Small intestine (tissue), 16 donors: ENCODE results near the gene ZCCHC12. TPM values are rescaled to one million over a fixed set of nuclear protein-coding genes. Genes with fewer than 3 reads are reported as not detected.

ENCODE experiments used
- DNase-seq, 2 donors: peaks; one replicate each; pipeline versions ENCODE4 v3.0.0 to v3.0.0-alpha.2; 2013
- FAIRE-seq: peaks from 2 replicates; lab custom pipeline; 2012; peaks lifted over from hg19 to GRCh38; lab: Jason Lieb, UNC
- H3K27ac ChIP-seq, 3 donors: one replicate each; pipeline ENCODE4 v1.5.1; 2013; ENCODE audit warnings: low read length in 2 of 3, mild to moderate bottlenecking in 2 of 3, control low read depth in 1 of 3, inconsistent platforms in 1 of 3, low read depth in 1 of 3, moderate library complexity in 1 of 3
- H3K27me3 ChIP-seq, 3 donors: one replicate each; pipeline ENCODE4 v1.6.1; 2013; ENCODE audit warnings: low read length in 3 of 3, inconsistent platforms in 1 of 3; ENCODE audit not compliant: control insufficient read depth in 3 of 3, insufficient read depth in 3 of 3
- H3K36me3 ChIP-seq, 3 donors: one replicate each; pipeline ENCODE4 v1.6.1; 2013; ENCODE audit warnings: low read length in 3 of 3, inconsistent platforms in 1 of 3, low read depth in 1 of 3, mild to moderate bottlenecking in 1 of 3, moderate library complexity in 1 of 3; ENCODE audit not compliant: control insufficient read depth in 3 of 3, insufficient read depth in 2 of 3
- H3K4me1 ChIP-seq, 3 donors: one replicate each; pipeline ENCODE4 v1.6.1; 2013; ENCODE audit warnings: low read length in 2 of 3, inconsistent platforms in 1 of 3, low read depth in 1 of 3, mild to moderate bottlenecking in 1 of 3, moderate library complexity in 1 of 3; ENCODE audit not compliant: control insufficient read depth in 3 of 3, insufficient read depth in 2 of 3
- H3K4me3 ChIP-seq, 3 donors: one replicate each; pipeline ENCODE4 v1.5.1; 2013; ENCODE audit warnings: low read length in 3 of 3, control low read depth in 1 of 3, inconsistent platforms in 1 of 3, low read depth in 1 of 3, mild to moderate bottlenecking in 1 of 3, moderate library complexity in 1 of 3
- H3K9me3 ChIP-seq, 2 donors: one replicate each; pipeline ENCODE4 v1.6.1; 2013; ENCODE audit warnings: low read depth in 1 of 2, low read length in 1 of 2; ENCODE audit not compliant: control insufficient read depth in 2 of 2, insufficient read depth in 1 of 2
- WGBS, 3 donors: extraction: QIAGEN DNeasy Blood & Tissue Kit; methylation state at CpG; one replicate each; pipeline ENCODE4 v1.1.7; 2013; 5-methylcytosine and 5-hydroxymethylcytosine counted together
- long read RNA-seq, 10 donors: transcript quantifications; one replicate each; lab custom pipeline, GENCODE V29; 2026
- polyA plus RNA-seq, 4 donors: library from polyadenylated mRNA; stranded (reverse) in 3 of 4; unstranded in 1 of 4; fragments of 200-250 nt in 3 of 4; fragments of 120-200 nt in 1 of 4; gene quantifications; one replicate each; pipeline versions ENCODE4 v1.2.1 to v1.2.3, GENCODE V29; 2013
- donor health status: healthy with polysubstance abuse.
- donor health status: control.
- donor health status: control.
- donor health status: Bipolar disorder and iron deficiency.
- donor health status: healthy.

The ZCCHC12 gene
- 1 to 10 TPM in 1 of 4 donors, under 1 TPM in 1, not detected in 2; 0.25 to 1.8 TPM for polyA plus RNA-seq
- long read RNA-seq, donor 1, partial matches to known transcripts: 0 of 3 reads
- long read RNA-seq, donor 1, other reads (novel, unspliced or antisense): 0 of 3 reads
- long read RNA-seq, donor 2: 0 reads
- long read RNA-seq, donor 3, partial matches to known transcripts: 0 of 2 reads
- long read RNA-seq, donor 3, other reads (novel, unspliced or antisense): 0 of 2 reads
- long read RNA-seq, donor 4, partial matches to known transcripts: 0 of 1 reads
- long read RNA-seq, donor 4, other reads (novel, unspliced or antisense): 0 of 1 reads
- long read RNA-seq, donor 5: 0 reads
- long read RNA-seq, donor 6, transcript ZCCHC12-201 (4 exons, 2,231 nt): major isoform, 5 of 5 reads
- long read RNA-seq, donor 6, partial matches to known transcripts: 0 of 5 reads
- long read RNA-seq, donor 6, other reads (novel, unspliced or antisense): 0 of 5 reads
- long read RNA-seq, donor 7: 0 reads
- long read RNA-seq, donor 8: 0 reads
- long read RNA-seq, donor 9, partial matches to known transcripts: 0 of 1 reads
- long read RNA-seq, donor 9, other reads (novel, unspliced or antisense): 0 of 1 reads
- long read RNA-seq, donor 10, transcript ZCCHC12-201 (4 exons, 2,231 nt): major isoform, 13 of 13 reads
- long read RNA-seq, donor 10, partial matches to known transcripts: 0 of 13 reads
- long read RNA-seq, donor 10, other reads (novel, unspliced or antisense): 0 of 13 reads

DNA sequence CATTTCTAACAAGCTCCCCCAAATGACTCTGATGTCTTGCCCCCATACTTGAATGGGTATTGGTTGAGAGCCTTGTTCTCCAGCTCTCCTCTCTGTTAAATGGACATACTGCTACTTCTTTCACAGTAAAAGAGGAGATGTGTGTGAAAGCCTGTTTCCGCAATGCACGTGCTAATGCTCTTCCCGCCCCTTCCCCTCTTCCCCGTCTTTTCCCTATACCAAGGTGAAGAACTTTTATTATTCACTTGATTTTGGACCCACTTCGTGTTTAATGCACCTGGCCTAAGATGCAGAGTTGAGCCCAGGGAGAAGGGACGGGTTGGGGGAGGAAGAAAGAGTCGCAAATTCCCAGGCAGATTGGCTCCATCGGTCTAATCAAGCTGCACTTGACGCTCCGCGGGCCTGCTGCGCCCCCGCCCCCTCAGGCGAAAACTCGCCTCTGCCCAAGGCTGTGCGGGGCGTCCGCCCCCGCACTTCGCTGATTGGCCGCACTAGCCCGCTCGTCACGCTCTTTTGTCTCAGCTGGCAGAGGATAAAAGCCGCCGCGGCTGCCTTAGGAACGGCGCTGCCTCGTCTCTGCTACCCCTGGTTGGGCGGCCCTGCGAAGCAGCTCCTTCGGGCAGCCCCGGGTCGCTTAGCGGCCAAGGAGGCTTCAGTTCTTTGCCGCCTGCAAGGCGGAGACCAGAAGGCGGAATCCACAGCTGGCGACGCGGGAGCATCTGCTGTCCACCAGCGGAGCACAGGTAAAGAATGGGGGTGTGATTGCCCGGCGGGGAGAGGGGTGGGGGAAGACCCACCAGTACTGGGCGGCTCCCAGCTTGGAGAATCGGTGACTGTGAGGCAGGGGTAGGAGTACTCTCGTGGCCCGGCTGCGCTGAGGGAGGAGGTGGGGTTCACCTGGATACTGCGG, at the start of gene ZCCHC12:
TSS of gene ZCCHC12 (plus strand) at position 562 of the 910 bp plus-strand sequence. CDS start 1,421 bp downstream, outside the sequence.
- 3 to 38% (median 10%) methylated on average over 51 of the region's 51 CpGs for WGBS, 3 donors
- H3K27me3 ChIP-seq: peaks cover 0 to 58% (median 12%) of the 10 kb centered on the region in 3 donors
- no peaks in the 10 kb centered on the region for H3K9me3 ChIP-seq
- FAIRE-seq (no peak), DNase-seq (peak in 1 of 2 donors; percentile 50)
- no peaks in the 10 kb centered on the region for H3K36me3 ChIP-seq
- H3K4me1 ChIP-seq: peaks cover 0 to 4% (median 0%) of the 10 kb centered on the region in 3 donors
- H3K27ac ChIP-seq: peak within 1 kb of the TSS in 1 of 3 donors; percentile 17
- H3K4me3 ChIP-seq: peak within 1 kb of the TSS in 1 of 3 donors; percentile 22

- no peaks in the 10 kb centered on the region for H3K9me3 ChIP-seq
- no peak for FAIRE-seq
- no peak overlapping the region for H3K27ac ChIP-seq
- peaks cover 0 to 2% (median 2%) of the 10 kb centered on the region in 3 donors for H3K36me3 ChIP-seq
- H3K27me3 ChIP-seq: no peaks in the 10 kb centered on the region
- H3K4me3 ChIP-seq: no peak overlapping the region
- WGBS, 3 donors: 82 to 96% (median 92%) methylated on average over 2 of the region's 2 CpGs
- H3K4me1 ChIP-seq: no peaks in the 10 kb centered on the region
- no peak for DNase-seq
These were observed 44.0 kb upstream of the ZCCHC12 start for GRCh38 chrX:118779581-118779980.

GRCh38 chrX:118780509-118780908, 43.1 kb upstream of the ZCCHC12 start:
- no peaks in the 10 kb centered on the region for H3K4me1 ChIP-seq
- DNase-seq (no peak), FAIRE-seq (no peak)
- no peak overlapping the region for H3K4me3 ChIP-seq
- no peaks in the 10 kb centered on the region for H3K9me3 ChIP-seq
- H3K27ac ChIP-seq: peak overlapping the region in 1 of 3 donors; percentile 34
- peaks cover 0 to 2% (median 2%) of the 10 kb centered on the region in 3 donors for H3K36me3 ChIP-seq
- no peaks in the 10 kb centered on the region for H3K27me3 ChIP-seq
- WGBS, 3 donors: 44 to 59% (median 45%) methylated on average over 2 of the region's 2 CpGs

- no peaks in the 10 kb centered on the region for H3K27me3 ChIP-seq
- H3K4me1 ChIP-seq: no peaks in the 10 kb centered on the region
- no peak overlapping the region for H3K4me3 ChIP-seq
- no peak for DNase-seq
- no peak overlapping the region for H3K27ac ChIP-seq
- no peak for FAIRE-seq
- WGBS, 3 donors: 35 to 51% (median 38%) methylated on average over 1 of the region's 1 CpG
- no peaks in the 10 kb centered on the region for H3K9me3 ChIP-seq
- peaks cover 0 to 2% (median 2%) of the 10 kb centered on the region in 3 donors for H3K36me3 ChIP-seq
These were observed 42.7 kb upstream of the ZCCHC12 start for GRCh38 chrX:118780911-118781310.

DNA sequence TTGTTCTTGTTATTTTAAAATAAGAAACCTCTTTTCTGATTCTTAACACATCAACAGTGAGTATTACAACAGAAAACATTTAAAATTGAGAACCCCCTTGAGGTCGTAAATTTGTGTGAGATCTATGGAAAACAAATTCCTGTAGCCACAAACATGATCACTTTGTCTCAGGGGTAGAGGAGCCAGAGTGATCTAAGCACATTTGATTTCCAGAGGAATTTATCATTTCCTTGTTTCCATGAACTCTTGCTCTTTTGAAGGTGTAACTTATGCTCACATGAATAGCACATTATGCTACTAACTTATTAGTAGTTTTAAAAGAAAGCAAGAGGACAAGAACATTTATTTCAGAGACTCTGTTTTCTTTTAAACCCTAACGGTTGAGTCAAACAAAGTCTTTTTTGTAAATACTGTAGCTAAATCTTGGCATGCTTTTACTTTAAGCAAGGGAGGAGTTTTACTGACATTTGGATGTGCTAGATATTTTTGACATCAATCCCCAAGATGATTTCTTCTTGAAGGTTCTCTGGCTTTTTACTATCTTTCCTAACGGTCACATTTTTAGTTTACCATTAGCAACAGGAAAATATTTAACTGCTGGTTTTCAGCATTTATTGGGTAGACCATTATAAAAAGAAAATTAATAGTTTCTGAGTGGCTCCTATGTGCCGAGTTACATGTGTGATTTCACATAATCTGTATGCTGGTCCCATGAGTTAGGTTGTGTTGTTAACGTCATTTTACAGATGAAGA, 27.9 kb upstream of the ZCCHC12 start:
- DNase-seq (no peak), FAIRE-seq (no peak)
- H3K27ac ChIP-seq: no peak overlapping the region
- H3K27me3 ChIP-seq: no peaks in the 10 kb centered on the region
- no peak overlapping the region for H3K4me3 ChIP-seq
- no peaks in the 10 kb centered on the region for H3K4me1 ChIP-seq
- no peaks in the 10 kb centered on the region for H3K9me3 ChIP-seq
- WGBS, 3 donors: 63 to 80% (median 71%) methylated on average over 5 of the region's 5 CpGs
- no peaks in the 10 kb centered on the region for H3K36me3 ChIP-seq

DNA sequence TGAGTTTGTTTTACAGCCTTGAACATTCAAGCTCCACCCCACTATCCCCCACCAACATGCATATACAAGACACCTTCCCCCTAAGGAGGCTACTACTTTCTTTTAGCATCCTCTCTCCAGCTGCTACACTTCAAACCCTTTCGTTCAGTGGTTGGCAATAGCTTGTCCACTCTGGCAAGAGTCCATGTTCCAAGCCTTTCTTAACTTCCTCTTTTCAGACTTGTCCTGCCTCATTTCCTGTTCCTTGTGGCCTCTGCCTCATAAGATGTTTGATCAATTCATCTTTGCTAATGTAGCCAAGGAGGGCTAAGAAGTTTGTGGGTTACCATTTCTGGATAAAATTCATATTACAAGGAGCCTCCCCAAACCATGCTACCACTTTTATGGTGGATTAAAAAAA, 20.8 kb upstream of the ZCCHC12 start:
- FAIRE-seq: no peak
- DNase-seq: peak in 1 of 2 donors; percentile 9
- H3K36me3 ChIP-seq: no peaks in the 10 kb centered on the region
- H3K4me1 ChIP-seq: no peaks in the 10 kb centered on the region
- H3K9me3 ChIP-seq: peaks cover 0 to 3% of the 10 kb centered on the region in 2 donors
- no peak overlapping the region for H3K4me3 ChIP-seq
- H3K27me3 ChIP-seq: no peaks in the 10 kb centered on the region
- whole genome bisulfite sequencing, 3 donors: 9 to 29% (median 9%) methylated on average over 1 of the region's 1 CpG
- no peak overlapping the region for H3K27ac ChIP-seq

DNA sequence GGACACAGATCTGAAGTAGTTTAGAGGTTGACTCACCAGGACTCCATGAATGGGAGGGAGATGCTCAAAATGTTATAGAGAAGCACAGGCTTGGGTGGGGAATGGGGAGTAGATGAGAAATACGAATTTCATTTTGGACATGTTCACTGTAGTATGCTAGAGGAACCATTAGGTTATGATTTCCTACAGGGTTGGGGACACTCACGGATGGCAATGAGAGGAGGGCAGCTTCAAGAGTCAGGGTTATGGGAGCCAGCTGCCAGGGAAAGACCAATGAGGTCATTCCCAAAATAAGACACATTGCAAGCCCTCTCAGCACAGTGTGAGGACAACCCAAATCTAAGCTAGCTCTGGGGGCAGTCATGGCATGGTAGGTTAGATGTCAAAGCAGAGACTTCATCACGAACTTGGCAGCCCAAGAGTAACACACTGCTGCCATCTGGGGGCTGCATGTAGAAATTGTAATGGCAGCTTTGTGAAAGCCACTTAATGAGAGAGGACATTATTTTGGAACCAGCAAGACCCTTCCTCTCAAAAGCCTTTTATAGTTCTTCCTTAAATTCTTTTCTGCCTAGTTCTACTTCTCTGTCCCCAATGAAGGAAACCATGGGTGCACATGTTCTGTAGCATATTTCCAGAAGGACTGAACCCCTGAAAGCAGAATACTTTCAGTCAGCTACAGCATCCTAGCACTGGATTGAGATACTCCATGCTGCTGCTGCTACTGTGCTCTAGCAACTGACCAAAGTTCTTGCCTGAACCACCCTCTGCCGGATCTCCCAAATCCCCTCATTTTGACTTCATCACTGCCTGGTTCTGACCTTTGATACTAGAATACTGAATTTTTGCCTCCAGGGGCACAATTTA, 16.2 kb upstream of the ZCCHC12 start:
- Histone ChIP-seq H3K9me3 (peaks cover 0 to 3% of the 10 kb centered on the region in 2 donors), H3K4me1 (no peaks in the 10 kb centered on the region), H3K27ac (no peak overlapping the region), H3K4me3 (no peak overlapping the region), H3K36me3 (no peaks in the 10 kb centered on the region), H3K27me3 (no peaks in the 10 kb centered on the region)
- FAIRE-seq: no peak
- WGBS, 3 donors: 33 to 41% (median 40%) methylated on average over 4 of the region's 4 CpGs
- peak; percentile 34 to 47 for DNase-seq
